ENCODE results near the gene PLIN3.
"Not testable (repeated sequence)": the region's sequence is repeated elsewhere in the genome, so short reads cannot be mapped to it uniquely, and the experiment has no call there.

The PLIN3 gene

GRCh38 chr19:4792019-4792865, 75.2 kb downstream of the PLIN3 start:
- H3F3A ChIP-seq (ENCODE audit: control insufficient read depth, insufficient read depth); H3K27me3 ChIP-seq (ENCODE audit: control insufficient read depth, low read length); H3K9me3 ChIP-seq (ENCODE audit: control insufficient read depth, insufficient read depth, low read length); H3K9me2 ChIP-seq (replicated peaks; ENCODE audit: control insufficient read depth, low read length); H4K20me1 ChIP-seq (ENCODE audit: control insufficient read depth, insufficient read depth, low read depth, low read length): not testable (repeated sequence)
- H3K4me2 ChIP-seq (ENCODE audit: low read length), result peak overlapping the region; percentile 92
- H3K4me3 ChIP-seq (ENCODE audit: low read length), result peak overlapping the region; percentile 86
- peaks cover 46% of the 10 kb centered on the region for H3K36me3 ChIP-seq (ENCODE audit: control insufficient read depth, low read length)
- H3K4me1 ChIP-seq (ENCODE audit: control insufficient read depth, low read length), result peaks cover 37% of the 10 kb centered on the region
- H3K79me2 ChIP-seq (ENCODE audit: control insufficient read depth, low read length), result peaks cover 54% of the 10 kb centered on the region
- peak overlapping the region; percentile 51 for H3K27ac ChIP-seq (ENCODE audit: low read depth, low read length)

- Histone ChIP-seq H3K4me2 (ENCODE audit: low read length) (peak within 1 kb of the TSS; percentile 92), H3K4me3 (ENCODE audit: low read length) (peak within 1 kb of the TSS; percentile 86), H3K9me2 (replicated peaks; ENCODE audit: control insufficient read depth, low read length) (no peaks in the 10 kb centered on the region), H3F3A (ENCODE audit: control insufficient read depth, insufficient read depth) (peaks cover 4% of the 10 kb centered on the region; the same call in 1 of the 2 replicates), H4K20me1 (ENCODE audit: control insufficient read depth, insufficient read depth, low read depth, low read length) (peaks cover 6% of the 10 kb centered on the region; the same call in 1 of the 2 replicates), H3K27me3 (ENCODE audit: control insufficient read depth, low read length) (peaks cover 3% of the 10 kb centered on the region; the same call in 1 of the 2 replicates), H3K36me3 (ENCODE audit: control insufficient read depth, low read length) (peaks cover 40% of the 10 kb centered on the region), H3K79me2 (ENCODE audit: control insufficient read depth, low read length) (peaks cover 49% of the 10 kb centered on the region), H3K27ac (ENCODE audit: low read depth, low read length) (peak within 1 kb of the TSS; percentile 51), H3K9me3 (ENCODE audit: control insufficient read depth, insufficient read depth, low read length) (no peaks in the 10 kb centered on the region), H3K4me1 (ENCODE audit: control insufficient read depth, low read length) (peaks cover 37% of the 10 kb centered on the region)
- TF ChIP-seq EZH2phosphoT487 (IDR thresholded peaks at IDR 0.05; ENCODE audit: borderline replicate concordance, low read length), result no peak
- TF ChIP-seq CTCF (IDR thresholded peaks at IDR 0.05; ENCODE audit: low read depth, low read length, poor library complexity, severe bottlenecking), result peak; percentile 98
These were observed 76.1 kb downstream of the PLIN3 start, which contains the start of gene FEM1A for GRCh38 chr19:4791183-4792018. Gene FEM1A, plus strand, starts transcription at chr19:4791734. Its CDS starts 121 bp downstream, at chr19:4791855.
